A673 (cell line): ENCODE measurements around the gene GCN1. TPM values are rescaled to one million over a fixed set of nuclear protein-coding genes. Genes with fewer than 3 reads are reported as not detected.

Experiments used
- Bru-seq: library from RNA; stranded (reverse); fragments of 400-500 nt; gene quantifications from one replicate; lab custom pipeline; 2021; lab: Mats Ljungman, UMichigan
- BruChase-seq, 2 experiments: library from RNA; stranded (reverse); fragments of 400-500 nt; gene quantifications; one replicate each; lab custom pipeline; 2021; lab: Mats Ljungman, UMichigan
- BruUV-seq: library from RNA; stranded (reverse); fragments of 400-500 nt; replicated peaks from 2 replicates; lab custom pipeline; 2021; lab: Mats Ljungman, UMichigan
- CTCF ChIA-PET: fragments of 300-600 bp; sonication (Branson Sonifier 250); formaldehyde crosslinking; loops from one replicate; lab custom pipeline; 2022; ENCODE audit warnings: antibody characterized with exemption; lab: Charles Lee
- POLR2A ChIA-PET: fragments of 300-600 bp; sonication (Branson Sonifier 250); formaldehyde crosslinking; loops from one replicate; lab custom pipeline; 2022; ENCODE audit warnings: antibody characterized with exemption; ENCODE audit not compliant: low non-redundant PET; lab: Charles Lee
- DNase-seq: peaks from one replicate; pipeline ENCODE4 v3.0.0-alpha.2; 2015; ENCODE audit warnings: low spot score
- H3K27ac ChIP-seq: fragments of 200-600 bp; sonication (generic); 2 replicates; pipeline ENCODE4 v1.5.1; 2016; ENCODE audit warnings: mixed run types, low read depth, mild to moderate bottlenecking, mixed read lengths, antibody characterized with exemption, low read length; ENCODE audit not compliant: poor library complexity, severe bottlenecking
- H3K27me3 ChIP-seq: fragments of 200-600 bp; sonication (generic); replicated peaks from 2 replicates; pipeline ENCODE4 v1.6.1; 2017; ENCODE audit warnings: mixed run types, low read depth, mild to moderate bottlenecking, mixed read lengths, antibody characterized with exemption, low read length; ENCODE audit not compliant: insufficient read depth, poor library complexity
- H3K36me3 ChIP-seq: fragments of 200-600 bp; sonication (generic); 2 replicates; pipeline ENCODE4 v1.6.1; 2016; ENCODE audit warnings: mixed run types, mild to moderate bottlenecking, mixed read lengths, antibody characterized with exemption, low read length; ENCODE audit not compliant: insufficient read depth, poor library complexity, severe bottlenecking
- H3K4me1 ChIP-seq: fragments of 200-600 bp; sonication (generic); 2 replicates; pipeline ENCODE4 v1.6.1; 2017; ENCODE audit warnings: mixed run types, mild to moderate bottlenecking, mixed read lengths, antibody characterized with exemption, low read length; ENCODE audit not compliant: insufficient read depth, poor library complexity, severe bottlenecking
- H3K4me3 ChIP-seq: fragments of 200-600 bp; sonication (generic); 2 replicates; pipeline ENCODE4 v1.5.1; 2016; ENCODE audit warnings: low read depth, mixed run types, mild to moderate bottlenecking, mixed read lengths, low read length; ENCODE audit not compliant: poor library complexity, severe bottlenecking
- H3K9me3 ChIP-seq: fragments of 200-600 bp; sonication (generic); 2 replicates; pipeline ENCODE4 v1.6.1; 2016; ENCODE audit warnings: mixed run types, low read depth, mild to moderate bottlenecking, mixed read lengths, antibody characterized with exemption, low read length; ENCODE audit not compliant: poor library complexity, severe bottlenecking
- CTCF ChIP-seq: fragments of 300-800, 200-600 bp; sonication (generic); conservative IDR thresholded peaks from 2 replicates; pipeline ENCODE4 v1.5.1; 2017; ENCODE audit warnings: low read depth, mild to moderate bottlenecking, antibody characterized with exemption, low read length, moderate library complexity, mixed read lengths
- EZH2 ChIP-seq: fragments of 200-600 bp; sonication (generic); IDR thresholded peaks from 2 replicates; pipeline ENCODE4 v1.6.1; 2017; ENCODE audit warnings: borderline replicate concordance, low read depth, mild to moderate bottlenecking, mixed read lengths, antibody characterized with exemption, low read length; ENCODE audit not compliant: poor library complexity, severe bottlenecking
- intact Hi-C: fragments of 100-400 bp; cut with micrococcal nuclease; formaldehyde crosslinking; loops from one replicate; pipeline ENCODE4 v1.10.0; 2022; ENCODE audit not compliant: unreplicated experiment
- long read RNA-seq: library from polyadenylated mRNA; stranded (forward); transcript quantifications from one replicate; pipeline ENCODE4 v2.0.0, GENCODE V29; 2022
- total RNA-seq: library from RNA; stranded (reverse); gene quantifications from 2 replicates; pipeline ENCODE4 v1.2.3, GENCODE V29; 2021

The GCN1 gene
- total RNA-seq: 129 and 131 TPM in 2 replicates
- Bru-seq, nascent RNA: percentile 75 among the genes with signal in this experiment
- BruChase-seq, experiment 1, labeled RNA remaining after a 2-hour chase: percentile 82 among the genes with signal in this experiment
- percentile 89 among the genes with signal in this experiment for BruChase-seq, experiment 2, labeled RNA remaining after a 6-hour chase
- long read RNA-seq, full-length matches to known transcripts: 20 of 99 reads
- long read RNA-seq, partial matches to known transcripts: 64 of 99 reads
- long read RNA-seq, other reads (novel, unspliced or antisense): 15 of 99 reads

GRCh38 chr12:120194534-120195395 lies at the start of gene GCN1:
GCN1 (minus strand) TSS chr12:120194715; CDS start chr12:120194697, 18 bp downstream.
- Histone ChIP-seq H3K9me3 (no peaks in the 10 kb centered on the region), H3K27ac (peak within 1 kb of the TSS; percentile 94), H3K36me3 (peaks cover 46% of the 10 kb centered on the region), H3K27me3 (no peaks in the 10 kb centered on the region), H3K4me1 (peaks cover 16% of the 10 kb centered on the region), H3K4me3 (peak within 1 kb of the TSS; percentile 70)
- POLR2A ChIA-PET: interaction anchor here (0.6 kb wide), 1 partner anchor 595 kb away, joined by 6 read pairs; no protein-coding TSS in a partner anchor
- intact Hi-C loops: no loop called here
- peak; percentile 77 for DNase-seq
- CTCF ChIA-PET: no interaction called here
- TSS peak; percentile 84 for BruUV-seq
- TF ChIP-seq CTCF: no peak
- no peak for TF ChIP-seq EZH2

- ChIA-PET POLR2A (no interaction called here), CTCF (interaction anchor here (0.5 to 1.6 kb wide), 2 partner anchors 8 to 14 kb away, joined by 3 to 4 read pairs; no protein-coding TSS in a partner anchor)
- Histone ChIP-seq H3K4me1 (peaks cover 36% of the 10 kb centered on the region), H3K36me3 (no peaks in the 10 kb centered on the region), H3K27me3 (no peaks in the 10 kb centered on the region), H3K27ac (no peak overlapping the region), H3K9me3 (no peaks in the 10 kb centered on the region), H3K4me3 (no peak overlapping the region)
- BruUV-seq: no TSS peak
- intact Hi-C loops: no loop called here
- TF ChIP-seq CTCF (no peak), EZH2 (no peak)
- peak; percentile 51 for DNase-seq
Observed at GRCh38 chr12:120242971-120243699, 48.6 kb upstream of the GCN1 start.

- Histone ChIP-seq H3K36me3 (no peaks in the 10 kb centered on the region), H3K27me3 (no peaks in the 10 kb centered on the region), H3K9me3 (no peaks in the 10 kb centered on the region), H3K4me1 (peaks cover 36% of the 10 kb centered on the region), H3K27ac (no peak overlapping the region), H3K4me3 (no peak overlapping the region)
- TF ChIP-seq EZH2: no peak
- TF ChIP-seq CTCF: no peak
- intact Hi-C loops: no loop called here
- DNase-seq: no peak
- ChIA-PET POLR2A (no interaction called here), CTCF (interaction anchor here (0.5 kb wide), 1 partner anchor 13 kb away, joined by 3 read pairs; no protein-coding TSS in a partner anchor)
- no TSS peak for BruUV-seq
Observed at GRCh38 chr12:120242275-120242799, 47.8 kb upstream of the GCN1 start.
